Subcutaneous abdominal adipose tissue (tissue), 5 donors: ENCODE results near the gene BCL2.

ENCODE experiments used
- H3K27ac ChIP-seq: one replicate; pipeline ENCODE4 v1.7.0; 2013; ENCODE audit warnings: low read depth, mild to moderate bottlenecking, inconsistent platforms, low read length, moderate library complexity
- H3K27me3 ChIP-seq, 5 donors: one replicate each; pipeline ENCODE4 v1.7.0; 2013; ENCODE audit warnings: low read length in 5 of 5, inconsistent platforms in 1 of 5; ENCODE audit not compliant: control insufficient read depth in 5 of 5, insufficient read depth in 4 of 5
- H3K36me3 ChIP-seq, 5 donors: one replicate each; pipeline ENCODE4 v1.7.0; 2013; ENCODE audit warnings: low read length in 5 of 5; ENCODE audit not compliant: control insufficient read depth in 5 of 5, insufficient read depth in 5 of 5
- H3K4me1 ChIP-seq, 5 donors: one replicate each; pipeline ENCODE4 v1.7.0; 2013; ENCODE audit warnings: low read length in 5 of 5, mild to moderate bottlenecking in 3 of 5, moderate library complexity in 1 of 5; ENCODE audit not compliant: control insufficient read depth in 5 of 5, insufficient read depth in 5 of 5
- H3K4me3 ChIP-seq, 5 donors: one replicate each; pipeline ENCODE4 v1.7.0; 2013; ENCODE audit warnings: low read length in 5 of 5, low read depth in 1 of 5
- H3K9ac ChIP-seq, 5 donors: one replicate each; pipeline ENCODE4 v1.7.0; 2013; ENCODE audit warnings: low read length in 5 of 5, mild to moderate bottlenecking in 4 of 5, moderate library complexity in 3 of 5
- H3K9me3 ChIP-seq, 5 donors: one replicate each; pipeline ENCODE4 v1.7.0; 2013; ENCODE audit warnings: low read length in 5 of 5; ENCODE audit not compliant: control insufficient read depth in 5 of 5
- donor health status: healthy.
- donor health status: healthy.
- donor health status: healthy.
- donor health status: healthy.
- donor health status: healthy.

Gene BCL2

GRCh38 chr18:63181706-63182309 is 137.8 kb downstream of the BCL2 start:
- Histone ChIP-seq H3K4me3 (no peak overlapping the region), H3K27me3 (no peaks in the 10 kb centered on the region), H3K4me1 (peaks cover 14 to 59% (median 43%) of the 10 kb centered on the region in 5 donors), H3K9me3 (no peaks in the 10 kb centered on the region), H3K36me3 (no peaks in the 10 kb centered on the region), H3K27ac (no peak overlapping the region), H3K9ac (no peak overlapping the region)

GRCh38 chr18:63180971-63181376 is 138.6 kb downstream of the BCL2 start:
- Histone ChIP-seq H3K9me3 (no peaks in the 10 kb centered on the region), H3K36me3 (no peaks in the 10 kb centered on the region), H3K4me1 (peaks cover 14 to 58% (median 43%) of the 10 kb centered on the region in 5 donors), H3K9ac (no peak overlapping the region), H3K4me3 (no peak overlapping the region), H3K27ac (no peak overlapping the region), H3K27me3 (no peaks in the 10 kb centered on the region)

- Histone ChIP-seq H3K9ac (no peak overlapping the region), H3K9me3 (no peaks in the 10 kb centered on the region), H3K4me1 (peaks cover 14 to 58% (median 43%) of the 10 kb centered on the region in 5 donors), H3K27me3 (no peaks in the 10 kb centered on the region), H3K27ac (no peak overlapping the region), H3K36me3 (no peaks in the 10 kb centered on the region), H3K4me3 (no peak overlapping the region)
These were observed 139.2 kb downstream of the BCL2 start for GRCh38 chr18:63180321-63180720.

GRCh38 chr18:63179422-63179821 is 140.1 kb downstream of the BCL2 start:
- Histone ChIP-seq H3K4me1 (peaks cover 14 to 58% (median 43%) of the 10 kb centered on the region in 5 donors), H3K4me3 (no peak overlapping the region), H3K9ac (no peak overlapping the region), H3K27me3 (no peaks in the 10 kb centered on the region), H3K27ac (peak overlapping the region; percentile 78), H3K36me3 (no peaks in the 10 kb centered on the region), H3K9me3 (no peaks in the 10 kb centered on the region)

DNA sequence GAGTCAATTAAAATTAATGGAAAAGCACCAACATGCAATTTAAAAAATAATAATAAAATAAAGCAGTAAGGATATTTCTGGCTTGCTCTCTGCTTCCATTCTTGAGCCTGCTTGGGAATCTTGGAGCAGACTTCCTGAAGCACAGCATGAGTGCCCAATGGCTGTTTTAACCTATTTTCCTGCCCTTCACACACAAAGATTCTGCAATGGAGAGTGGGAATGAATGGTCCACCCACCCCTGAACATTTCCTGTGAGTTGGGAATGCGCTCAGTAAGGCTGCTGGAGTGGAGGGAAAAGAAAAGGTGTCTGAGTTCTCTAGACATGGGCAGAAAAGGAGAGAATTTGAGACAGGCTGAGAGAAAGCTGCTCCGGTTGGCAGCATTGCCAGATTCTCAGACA is 140.6 kb downstream of the BCL2 start:
- H3K9ac ChIP-seq: peak overlapping the region in 1 of 5 donors; percentile 21

DNA sequence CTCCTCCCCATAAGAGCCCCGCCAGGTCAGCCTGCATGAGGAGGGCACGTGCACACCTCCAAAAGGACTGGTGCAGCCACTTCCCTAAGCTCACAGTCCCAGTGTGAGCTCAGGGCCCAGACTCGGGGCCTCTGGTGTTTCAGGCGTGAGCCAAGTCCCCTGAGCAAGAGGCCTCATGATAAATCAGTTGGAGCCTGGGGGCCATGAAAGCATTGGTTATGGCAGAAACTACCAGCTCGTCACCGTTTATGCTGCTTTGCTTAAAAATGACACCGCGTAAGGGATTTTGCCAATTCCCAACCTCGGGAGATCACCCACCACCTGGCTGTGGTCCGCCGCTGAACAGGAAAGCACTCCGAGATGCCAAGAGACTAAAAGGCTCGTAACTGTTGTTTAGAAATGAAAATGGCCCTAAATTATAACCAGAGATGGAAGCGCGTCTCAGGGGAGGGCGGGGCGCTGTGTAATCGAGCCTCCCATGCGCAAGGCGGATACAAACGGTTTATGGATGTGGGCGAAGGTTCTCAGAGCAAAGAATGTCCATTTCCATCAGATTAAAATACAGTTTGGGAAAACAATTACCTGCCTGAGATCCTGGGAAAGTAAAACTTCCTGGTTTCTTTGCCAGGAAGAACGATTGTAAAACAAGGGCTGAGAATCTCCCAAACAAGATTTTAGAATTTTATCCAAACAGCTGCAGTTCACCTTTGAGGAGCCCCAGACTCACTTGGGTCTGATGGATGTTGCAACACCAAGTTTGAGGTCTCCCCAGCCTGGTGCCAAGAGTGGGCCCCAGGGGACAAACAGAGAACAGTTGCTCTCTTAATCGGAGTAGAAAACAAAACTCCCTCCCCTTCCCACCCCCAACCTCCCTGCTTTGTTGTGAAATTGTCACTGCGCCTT is 141.4 kb downstream of the BCL2 start:
- Histone ChIP-seq H3K27ac (peak overlapping the region; percentile 78), H3K4me1 (peaks cover 14 to 52% (median 41%) of the 10 kb centered on the region in 5 donors), H3K9ac (peak overlapping the region in 3 of 5 donors; percentile 17 to 26 (median 21)), H3K27me3 (no peaks in the 10 kb centered on the region), H3K9me3 (no peaks in the 10 kb centered on the region), H3K36me3 (no peaks in the 10 kb centered on the region), H3K4me3 (peak overlapping the region; percentile 17 to 54 (median 49))

More for the DNA sequence above, 140.6 kb downstream of the BCL2 start:
- H3K27ac ChIP-seq: peak overlapping the region; percentile 78
- H3K4me3 ChIP-seq: peak overlapping the region in 1 of 5 donors; percentile 51
- H3K36me3 ChIP-seq: no peaks in the 10 kb centered on the region
- H3K9me3 ChIP-seq: no peaks in the 10 kb centered on the region
- H3K4me1 ChIP-seq: peaks cover 14 to 58% (median 43%) of the 10 kb centered on the region in 5 donors
- no peaks in the 10 kb centered on the region for H3K27me3 ChIP-seq

GRCh38 chr18:63177259-63177658 is 142.3 kb downstream of the BCL2 start:
- Histone ChIP-seq H3K27ac (peak overlapping the region; percentile 78), H3K4me1 (peaks cover 12 to 43% (median 32%) of the 10 kb centered on the region in 5 donors), H3K9me3 (no peaks in the 10 kb centered on the region), H3K27me3 (no peaks in the 10 kb centered on the region), H3K36me3 (no peaks in the 10 kb centered on the region), H3K9ac (no peak overlapping the region), H3K4me3 (no peak overlapping the region)

DNA sequence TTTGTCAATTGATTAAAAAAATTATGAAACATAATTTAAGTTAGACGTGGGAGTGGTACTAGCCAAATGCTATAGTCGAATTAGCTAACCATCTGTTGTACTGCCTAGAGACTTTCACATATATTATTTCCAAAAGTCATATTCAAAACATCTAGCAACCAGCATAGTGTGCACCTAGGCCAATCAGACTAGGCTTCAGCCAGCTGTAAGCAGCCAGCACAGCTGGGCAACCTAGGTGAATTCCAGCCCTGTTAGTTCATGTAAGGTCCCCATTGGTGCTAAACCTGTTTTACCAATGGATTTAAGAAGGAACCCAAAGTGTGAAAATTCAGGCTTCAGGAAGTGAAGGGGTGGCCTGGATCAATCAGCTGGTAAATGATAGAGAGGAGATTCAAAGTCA is 144.3 kb downstream of the BCL2 start:
- H3K9ac ChIP-seq: no peak overlapping the region
- H3K9me3 ChIP-seq: no peaks in the 10 kb centered on the region
- H3K4me3 ChIP-seq: no peak overlapping the region
- H3K36me3 ChIP-seq: peaks cover 0 to 3% (median 0%) of the 10 kb centered on the region in 5 donors
- H3K27me3 ChIP-seq: no peaks in the 10 kb centered on the region
- H3K27ac ChIP-seq: peak overlapping the region; percentile 68
- peaks cover 6 to 28% (median 19%) of the 10 kb centered on the region in 5 donors for H3K4me1 ChIP-seq

DNA sequence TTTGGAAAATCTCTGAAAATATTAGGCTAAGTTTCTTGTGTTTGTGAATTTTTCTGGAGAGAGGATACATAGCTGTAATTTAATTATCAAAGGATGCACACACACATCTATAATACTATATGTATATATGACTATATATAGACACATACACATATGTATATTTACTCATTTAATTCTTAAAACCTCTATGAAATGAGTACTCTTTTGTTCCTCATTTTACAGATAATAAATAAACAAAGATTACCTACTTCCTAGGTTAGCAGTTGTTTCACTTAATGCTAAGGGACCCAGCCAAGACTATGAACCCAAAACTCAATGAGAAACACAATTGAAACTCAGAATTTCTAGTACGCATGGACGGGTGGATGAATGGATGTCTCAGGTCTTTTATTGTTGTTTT is 145.6 kb downstream of the BCL2 start:
- Histone ChIP-seq H3K36me3 (peaks cover 0 to 3% (median 0%) of the 10 kb centered on the region in 5 donors), H3K9me3 (no peaks in the 10 kb centered on the region), H3K27me3 (no peaks in the 10 kb centered on the region), H3K4me1 (peaks cover 5 to 17% (median 14%) of the 10 kb centered on the region in 5 donors), H3K27ac (no peak overlapping the region), H3K4me3 (no peak overlapping the region), H3K9ac (no peak overlapping the region)

DNA sequence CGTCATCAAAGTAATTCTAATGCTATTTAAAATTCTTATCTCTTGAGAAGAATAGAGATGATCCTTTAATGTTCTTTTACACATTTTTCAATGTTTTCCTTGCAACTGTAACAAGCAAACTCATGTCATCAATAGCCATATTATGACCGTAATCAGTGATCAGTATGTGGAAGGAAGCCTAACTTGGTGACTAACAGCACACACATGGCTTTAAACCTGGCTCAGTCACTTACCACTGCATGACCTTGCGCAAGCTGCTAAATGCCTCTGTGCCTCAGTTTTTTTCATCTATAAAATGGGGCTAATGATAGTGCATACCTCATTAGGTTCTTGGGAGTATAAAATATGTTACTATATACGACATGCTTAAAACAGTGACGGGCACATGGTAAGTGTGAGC is 149.7 kb downstream of the BCL2 start:
- no peak overlapping the region for H3K9ac ChIP-seq
- peak overlapping the region; percentile 54 for H3K27ac ChIP-seq
- H3K4me3 ChIP-seq: no peak overlapping the region
- H3K36me3 ChIP-seq: peaks cover 0 to 3% (median 0%) of the 10 kb centered on the region in 5 donors
- H3K27me3 ChIP-seq: no peaks in the 10 kb centered on the region
- H3K9me3 ChIP-seq: no peaks in the 10 kb centered on the region
- H3K4me1 ChIP-seq: no peaks in the 10 kb centered on the region
